GM21717 (cell line): Measurements from ENCODE around the gene CGB8.
"Not testable (repeated sequence)": the region's sequence is repeated elsewhere in the genome, so short reads cannot be mapped to it uniquely, and the experiment has no call there.

Source experiments
- ATAC-seq: cut with Tn5 transposase; IDR thresholded peaks from one replicate; pipeline ENCODE4 v1.9.1; 2021; ENCODE audit warnings: mild to moderate bottlenecking, moderate library complexity; ENCODE audit not compliant: unreplicated experiment

CGB8 gene

DNA sequence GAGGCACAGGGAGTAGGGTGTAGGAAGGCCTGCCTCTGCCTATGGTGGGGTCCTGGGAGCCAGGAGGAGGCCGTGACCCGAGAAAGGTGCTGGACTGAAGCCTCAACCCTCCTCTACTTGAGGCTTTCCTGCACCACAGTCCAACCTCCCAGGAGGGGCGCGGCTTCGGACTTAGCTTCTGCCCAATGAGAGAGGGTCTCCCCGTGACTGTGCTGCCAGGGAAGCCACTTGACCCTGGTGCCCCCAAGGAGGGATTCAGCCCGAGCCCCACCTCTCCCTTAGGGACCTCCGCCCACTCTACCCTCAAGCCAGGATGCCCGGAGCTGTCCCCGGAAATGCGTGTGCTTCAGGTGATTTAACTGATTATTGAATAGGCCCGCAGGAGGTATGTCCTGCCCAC lies at the start of gene CGB8:
CGB8 (minus strand) TSS at position 101 of the 400 bp plus-strand sequence. CDS start 372 bp downstream, outside the sequence.
- ATAC-seq = not testable (repeated sequence)

DNA sequence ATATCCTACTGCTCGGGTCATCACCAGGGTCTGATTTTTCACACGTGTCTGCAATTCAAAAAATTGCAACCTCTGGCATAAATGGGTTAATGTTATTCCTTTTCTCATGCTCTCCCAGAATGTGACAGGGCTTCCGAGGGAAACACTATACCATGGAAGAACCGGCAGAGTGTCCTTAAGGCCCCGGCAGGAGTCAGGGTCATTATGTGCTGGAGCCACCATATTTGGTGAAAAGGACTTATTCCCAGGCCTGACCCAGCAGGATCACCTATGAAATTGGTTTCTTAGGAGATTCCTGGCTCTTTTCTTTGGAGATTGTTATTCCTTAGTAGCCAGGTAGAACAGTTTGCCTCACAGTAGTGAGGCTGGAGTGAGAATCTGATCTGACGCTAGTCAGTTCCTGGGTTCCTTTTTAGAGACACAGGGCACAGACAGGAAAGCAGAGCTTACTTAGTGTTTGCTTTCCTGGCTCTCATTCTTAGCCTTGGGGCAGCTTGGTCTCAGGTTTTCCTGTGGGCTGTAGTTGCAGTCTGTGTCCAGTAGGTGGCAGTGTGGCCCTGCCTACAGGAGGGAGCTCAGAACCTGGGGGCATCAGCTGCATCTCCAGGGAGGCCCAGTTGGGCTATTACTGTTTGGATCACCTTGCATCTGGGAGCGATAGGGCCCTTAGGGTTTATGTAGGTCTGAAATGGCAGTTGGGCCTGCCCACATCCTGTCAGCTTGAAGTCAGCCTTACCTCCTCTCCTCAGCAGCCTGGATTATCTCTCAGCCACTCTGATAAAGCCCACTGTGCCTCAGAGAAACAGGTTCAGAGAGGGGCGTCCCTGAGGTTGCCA lies 48.8 kb upstream of the CGB8 start:
- no peak for ATAC-seq

DNA sequence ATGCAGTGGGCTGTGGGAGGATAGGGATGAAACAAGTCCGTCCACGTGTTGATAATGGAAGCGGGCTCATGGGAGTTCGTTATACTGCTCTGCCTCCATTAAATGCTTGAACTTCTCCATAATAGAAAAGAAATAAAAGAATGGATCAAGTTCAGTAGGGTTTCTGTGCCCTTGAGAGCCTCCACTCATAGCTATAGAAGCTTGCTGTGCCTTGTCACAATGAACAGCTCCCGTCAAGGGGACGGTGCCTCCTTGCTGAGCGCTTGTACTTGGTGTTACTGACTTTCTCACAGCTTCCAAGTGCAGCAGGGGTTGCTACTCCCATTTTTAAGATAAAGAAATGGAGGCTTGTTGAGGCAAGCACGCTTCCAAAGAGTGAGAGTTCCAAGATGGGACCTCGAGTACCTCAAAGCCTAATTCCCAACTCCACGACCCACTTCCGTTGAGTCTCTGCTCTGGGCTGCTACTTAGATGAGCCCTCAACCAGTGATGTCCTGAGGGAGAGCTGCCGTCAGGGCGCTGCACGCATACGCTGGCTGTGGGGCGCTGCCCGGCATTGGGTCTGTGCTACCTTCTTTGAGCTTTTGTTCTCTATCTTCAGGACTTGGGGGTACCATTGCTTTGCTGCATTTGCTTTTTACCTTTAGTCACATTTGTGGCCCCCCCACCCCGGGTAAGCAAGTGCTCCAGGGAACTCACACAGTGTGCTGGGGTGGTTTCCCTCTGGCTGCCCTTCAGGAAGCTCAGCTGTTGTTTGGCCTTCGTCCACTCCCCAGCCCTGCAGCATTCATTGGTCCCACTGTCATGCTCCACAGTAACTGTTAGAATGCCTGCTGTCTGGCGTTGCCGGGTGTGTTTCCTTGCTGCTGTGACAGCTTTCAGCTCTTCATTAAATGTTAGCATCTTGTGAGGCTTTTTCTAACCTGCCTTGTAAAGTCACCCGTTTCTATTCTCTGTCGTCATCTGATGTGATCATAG lies 45.9 kb upstream of the CGB8 start:
- ATAC-seq = no peak

DNA sequence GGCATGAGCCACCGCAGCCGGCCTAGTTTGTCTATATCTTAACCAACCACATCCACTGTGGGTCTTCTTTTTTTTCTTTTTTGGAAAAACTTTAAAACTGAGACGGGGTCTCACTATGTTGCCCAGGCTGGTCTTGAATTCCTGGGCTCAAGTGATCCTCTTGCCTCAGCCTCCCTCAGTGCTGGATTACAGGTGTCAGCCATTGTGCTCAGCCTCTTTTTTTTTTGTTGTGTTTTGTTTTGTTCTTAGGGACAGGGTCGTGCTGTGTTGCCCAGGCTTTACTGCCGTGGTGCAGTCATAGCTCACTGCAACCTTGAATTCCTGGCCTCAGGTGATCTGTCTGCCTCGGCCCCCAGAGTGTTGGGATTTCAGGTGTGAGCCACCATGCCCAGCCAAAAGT lies 43.8 kb upstream of the CGB8 start:
- ATAC-seq = no peak

DNA sequence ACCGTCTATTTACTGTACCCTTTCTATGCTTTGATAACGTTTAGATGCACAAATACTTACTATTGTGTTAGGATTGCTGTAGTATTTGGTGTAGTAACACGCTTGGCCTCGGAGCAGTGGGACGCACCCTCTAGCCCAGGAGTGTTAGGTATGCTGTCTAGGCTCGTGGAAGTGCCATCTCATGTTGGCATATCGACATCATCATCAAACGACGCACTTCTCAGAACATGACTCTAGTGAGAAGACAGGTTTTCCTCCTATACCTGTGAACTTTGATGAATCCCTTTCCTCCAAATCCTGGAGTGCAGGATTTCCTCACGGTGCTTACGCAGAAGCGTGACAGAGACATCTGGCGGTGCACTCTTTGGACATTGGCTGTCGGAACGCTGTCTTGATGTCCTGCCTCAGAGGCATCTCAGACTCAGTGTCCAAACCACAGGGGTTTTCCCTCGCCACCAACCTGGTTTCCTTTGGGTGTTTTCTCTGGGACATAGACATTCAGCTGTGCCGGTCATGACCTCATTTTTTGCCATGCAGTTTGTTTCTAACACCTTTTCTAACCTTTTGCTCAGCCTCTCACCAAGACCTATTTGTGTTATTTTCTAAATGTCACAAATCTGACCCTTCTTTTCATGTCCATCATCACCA lies 42.6 kb upstream of the CGB8 start:
- ATAC-seq = no peak

DNA sequence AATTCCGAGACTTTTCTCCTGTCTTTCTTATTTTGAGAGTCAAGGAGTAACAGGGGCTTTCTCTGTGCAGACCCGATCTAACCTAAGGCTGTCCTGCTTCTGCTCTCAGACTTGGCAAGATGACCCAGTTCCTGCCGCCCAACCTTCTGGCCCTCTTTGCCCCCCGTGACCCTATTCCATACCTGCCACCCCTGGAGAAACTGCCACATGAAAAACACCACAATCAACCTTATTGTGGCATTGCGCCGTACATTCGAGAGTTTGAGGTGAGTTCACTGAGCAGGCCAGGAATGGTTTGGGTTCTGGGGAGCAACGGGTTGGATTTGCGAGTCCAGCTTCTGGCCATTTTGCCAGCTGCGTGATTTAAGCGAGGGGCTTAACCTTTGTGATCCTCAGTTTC lies 37.4 kb upstream of the CGB8 start:
- no peak for ATAC-seq

DNA sequence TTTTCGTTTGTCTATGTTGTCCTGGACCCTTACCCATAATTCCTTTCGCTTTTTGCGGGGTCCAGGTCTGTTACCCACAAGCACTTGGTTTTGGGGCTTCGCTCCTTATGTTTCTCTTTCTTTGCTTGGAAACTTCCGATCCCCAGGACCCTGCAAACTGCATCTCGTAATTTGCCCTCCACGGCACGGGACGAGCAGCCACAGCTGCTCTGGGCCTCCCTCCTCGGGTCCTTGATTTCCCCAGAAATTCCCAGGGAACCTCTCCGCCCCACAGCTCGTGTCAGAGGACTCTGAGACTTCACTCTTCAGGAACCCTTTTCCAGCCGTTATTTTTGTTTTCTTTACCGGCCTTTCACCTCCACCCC lies 36.9 kb upstream of the CGB8 start:
- ATAC-seq = peak; percentile 4

DNA sequence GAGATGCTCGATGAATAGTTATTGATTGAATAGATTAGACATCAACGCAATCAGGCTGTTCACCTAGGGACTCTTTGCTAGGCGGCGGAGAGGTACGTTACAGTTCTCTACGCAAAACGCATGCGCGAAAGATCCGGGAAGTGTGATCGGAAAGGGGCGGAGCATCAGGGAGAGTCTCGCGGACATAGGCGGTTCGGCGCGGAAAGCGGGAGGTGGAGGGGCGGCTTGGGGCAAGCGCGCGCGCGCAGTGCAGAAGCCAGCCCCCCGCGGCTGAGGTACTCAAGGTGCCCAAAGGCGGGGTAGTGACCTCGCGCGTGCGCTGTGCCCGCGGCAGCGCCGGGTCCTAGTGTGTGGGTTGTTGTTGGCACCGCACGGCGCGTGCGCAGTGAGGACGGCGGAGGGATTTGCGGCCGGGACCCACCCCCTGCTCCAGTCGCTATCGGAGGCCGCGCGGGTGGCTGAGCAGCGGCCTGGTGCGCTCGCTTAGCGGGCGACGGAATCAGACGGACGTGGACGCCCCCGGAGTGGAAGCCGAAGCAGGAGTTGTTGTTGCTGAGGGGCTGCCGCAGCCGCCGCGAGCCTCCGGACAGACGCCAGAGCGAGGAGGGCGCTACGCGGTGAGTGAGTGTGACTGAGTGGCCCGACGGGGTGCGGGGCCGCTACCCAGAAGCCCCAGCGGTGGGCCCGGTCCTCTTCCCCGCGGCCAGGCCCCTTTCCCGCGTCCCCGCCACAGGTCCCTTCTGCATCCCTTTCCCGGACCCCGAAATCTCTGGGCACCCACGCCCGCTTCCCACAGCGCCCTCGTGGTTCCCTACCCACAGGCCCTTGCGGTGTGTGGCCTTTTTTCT lies 36.3 kb upstream of the CGB8 start, which contains the start of gene SNRNP70:
SNRNP70 (plus strand) TSS at position 432 of the 848 bp plus-strand sequence. CDS start 964 bp downstream, outside the sequence.
- peak; percentile 69 for ATAC-seq

DNA sequence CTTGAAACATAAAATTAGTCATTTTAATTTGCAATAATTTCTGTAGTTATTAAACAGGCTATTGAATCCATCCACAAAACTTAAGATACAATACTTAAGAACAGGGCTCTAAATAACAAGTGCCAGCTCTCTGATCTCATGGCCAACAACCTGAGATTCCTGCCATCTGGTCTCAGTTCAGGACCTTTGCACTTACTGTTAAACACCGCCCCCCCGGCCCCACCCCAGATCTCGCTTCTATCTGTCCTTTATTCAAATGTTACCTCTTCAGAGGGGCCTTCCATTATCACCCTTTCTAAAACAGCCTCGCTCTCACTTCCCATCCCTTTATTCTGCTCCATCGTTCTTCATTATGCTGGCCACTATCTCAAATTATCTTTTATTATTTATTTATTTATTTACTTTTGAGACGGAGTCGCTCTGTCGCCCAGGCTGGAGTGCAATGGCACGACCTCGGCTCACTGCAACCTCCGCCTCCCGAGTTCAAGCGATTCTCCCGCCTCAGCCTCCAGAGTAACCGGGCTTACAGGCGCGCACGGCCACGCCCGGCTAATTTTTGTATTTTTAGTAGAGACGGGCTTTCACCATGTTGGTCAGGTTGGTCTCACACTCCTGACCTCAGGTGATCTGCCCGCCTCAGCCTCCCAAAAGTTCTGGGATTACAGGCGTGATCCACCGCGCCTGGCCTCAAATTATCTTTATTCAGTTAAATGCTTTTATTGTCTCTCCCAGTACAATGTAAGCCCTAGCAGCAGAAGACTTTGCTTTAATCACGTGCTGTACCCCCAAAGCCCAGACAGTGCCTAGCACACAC lies 35.5 kb upstream of the CGB8 start:
- ATAC-seq = no peak

DNA sequence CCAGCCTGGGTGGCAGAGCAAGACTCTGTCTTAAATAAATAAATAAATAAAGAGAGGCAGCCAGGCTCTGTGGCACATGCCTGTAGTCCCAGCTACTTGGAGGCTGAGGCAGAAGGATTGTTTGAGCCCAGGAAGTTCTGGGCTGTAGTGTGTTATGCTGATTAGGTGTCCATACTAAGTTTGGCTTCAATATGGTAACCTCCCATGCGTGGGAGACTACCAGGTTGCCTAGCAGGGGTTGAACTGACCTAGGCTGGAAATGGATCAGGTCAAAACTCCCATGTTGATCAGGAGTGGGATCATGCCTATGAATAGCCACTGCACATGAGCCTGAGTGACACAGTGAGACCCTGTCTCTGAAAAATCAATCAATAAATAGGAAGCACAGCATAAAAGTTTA lies 32.4 kb upstream of the CGB8 start:
- no peak for ATAC-seq

DNA sequence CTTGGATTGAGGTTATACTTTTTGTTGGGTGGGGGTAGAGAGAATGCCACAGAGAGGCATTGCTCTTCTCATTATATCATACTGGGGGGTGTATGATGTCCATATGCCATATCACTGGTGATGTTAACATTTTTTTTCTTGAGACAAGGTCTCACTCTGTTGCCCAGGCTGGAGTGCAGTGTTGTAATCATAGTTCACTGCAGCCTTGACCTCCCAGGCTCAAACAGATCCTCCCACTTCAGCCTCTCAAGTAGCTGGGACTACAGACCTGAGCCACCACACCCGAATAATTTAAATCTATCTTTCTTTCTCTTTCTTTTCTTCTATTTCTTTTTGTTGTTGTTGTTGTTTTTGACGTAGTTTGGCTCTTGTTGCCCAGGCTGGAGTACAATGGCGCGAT lies 31.5 kb upstream of the CGB8 start:
- ATAC-seq = no peak

DNA sequence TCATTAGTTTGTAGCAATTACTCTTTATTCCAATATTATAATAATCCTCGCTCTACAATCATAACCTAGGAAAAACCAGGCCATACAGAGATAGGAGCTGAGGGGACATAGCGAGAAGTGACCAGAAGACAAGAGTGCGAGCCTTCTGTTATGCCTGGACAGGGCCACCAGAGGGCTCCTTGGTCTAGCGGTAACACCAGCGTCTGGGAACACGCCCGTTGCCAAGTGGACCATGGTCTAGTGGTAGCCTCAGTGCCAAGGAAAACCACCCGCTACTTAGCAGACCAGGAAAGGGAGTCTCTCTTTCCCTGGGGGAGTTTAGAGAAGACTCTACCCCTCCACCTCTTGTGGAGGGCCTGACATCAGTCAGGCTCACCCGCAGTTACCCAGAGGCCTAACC lies 26.0 kb upstream of the CGB8 start:
- not testable (repeated sequence) for ATAC-seq

DNA sequence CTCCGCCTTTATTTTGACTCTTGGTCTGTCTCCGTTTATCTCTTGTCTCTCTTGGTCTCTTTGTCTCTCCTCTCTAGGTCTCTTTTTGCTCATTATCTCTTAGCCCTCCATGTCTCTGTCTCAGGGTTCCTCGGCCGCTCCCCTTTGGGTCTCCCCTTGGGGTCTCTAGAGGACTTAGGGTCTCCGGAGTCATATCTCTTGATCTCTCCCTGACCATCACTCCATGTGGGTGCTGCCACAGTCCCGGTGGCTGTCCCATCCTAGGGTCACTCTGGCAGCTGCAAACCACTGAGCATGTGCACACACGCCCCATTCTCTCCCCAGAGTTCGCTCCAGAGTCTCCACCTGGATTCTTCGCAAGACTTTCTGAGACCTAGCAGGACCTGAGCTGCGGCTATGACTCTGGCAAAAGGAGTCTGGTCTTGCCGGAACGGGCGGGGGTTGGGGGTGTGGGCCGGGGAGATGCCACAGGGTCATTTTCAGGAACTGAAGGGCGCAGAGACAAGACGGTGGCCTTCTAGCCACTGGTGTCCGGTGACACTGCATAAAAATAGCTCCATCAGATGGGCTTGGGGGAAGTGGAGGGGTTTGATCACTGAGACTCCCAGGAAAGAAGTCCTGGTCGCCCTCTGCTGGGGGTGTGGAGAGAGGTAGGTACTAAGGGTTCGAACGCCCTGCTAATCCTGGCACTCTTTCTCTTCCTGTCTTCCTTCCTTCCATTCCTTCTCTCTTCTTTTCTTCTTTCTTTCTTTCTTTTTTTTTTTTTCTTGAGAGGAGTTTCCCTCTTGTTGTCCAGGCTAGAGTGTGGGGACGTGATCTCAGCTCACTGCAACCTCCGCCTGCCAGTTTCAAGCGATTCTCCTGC lies 24.8 kb upstream of the CGB8 start:
- no peak for ATAC-seq

DNA sequence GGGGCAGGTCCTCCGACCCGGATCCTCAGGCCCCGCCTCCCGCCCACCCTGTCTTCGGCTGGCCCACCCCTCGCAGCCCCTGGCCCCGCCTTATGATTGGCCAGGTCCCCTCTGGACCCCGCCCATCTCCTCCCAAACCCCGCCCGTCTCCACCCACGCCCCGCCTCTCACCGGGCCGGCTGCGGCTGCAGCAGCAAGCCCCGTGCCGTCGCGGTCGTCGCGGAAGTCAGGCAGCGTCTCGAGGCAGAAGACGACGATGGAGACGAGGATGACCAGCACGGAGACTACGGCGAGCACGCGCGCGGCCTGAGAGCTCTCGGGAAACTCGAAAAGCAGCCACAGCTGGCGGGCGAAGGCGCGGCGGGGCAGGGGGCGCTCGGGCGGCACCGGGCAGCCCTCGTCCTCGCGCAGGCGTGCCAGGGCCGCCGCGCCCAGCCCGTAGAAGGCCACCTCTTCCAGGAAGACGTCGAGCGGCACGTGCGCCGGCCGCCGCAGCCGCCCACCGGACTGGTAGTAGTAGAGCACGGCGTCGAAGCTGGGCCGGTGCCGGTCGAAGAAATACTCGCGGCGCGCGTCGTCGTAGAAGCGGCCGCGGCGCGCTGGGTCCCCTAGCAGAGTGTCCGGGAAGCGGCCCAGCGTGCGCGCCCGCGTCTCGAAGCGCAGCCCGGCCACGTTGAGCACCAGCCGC lies 23.1 kb upstream of the CGB8 start:
- no peak for ATAC-seq

DNA sequence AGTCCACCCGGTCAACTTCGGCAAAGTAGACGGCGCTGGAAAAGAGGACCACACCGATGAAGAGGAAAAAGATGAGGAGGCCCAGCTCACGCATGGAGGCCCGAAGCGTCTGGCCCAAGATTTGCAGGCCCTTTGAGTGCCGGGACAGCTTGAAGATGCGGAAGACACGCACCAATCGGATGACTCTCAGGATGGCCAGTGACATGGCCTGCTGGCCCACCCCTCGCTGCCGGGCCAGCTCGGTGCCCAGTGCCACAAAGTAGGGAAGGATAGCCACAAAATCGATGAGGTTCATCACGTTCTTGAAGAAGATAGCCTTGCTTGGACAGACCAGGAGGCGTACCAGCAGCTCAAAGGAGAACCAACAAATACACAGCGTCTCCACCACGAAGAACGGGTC lies 21.5 kb upstream of the CGB8 start:
- ATAC-seq = no peak

DNA sequence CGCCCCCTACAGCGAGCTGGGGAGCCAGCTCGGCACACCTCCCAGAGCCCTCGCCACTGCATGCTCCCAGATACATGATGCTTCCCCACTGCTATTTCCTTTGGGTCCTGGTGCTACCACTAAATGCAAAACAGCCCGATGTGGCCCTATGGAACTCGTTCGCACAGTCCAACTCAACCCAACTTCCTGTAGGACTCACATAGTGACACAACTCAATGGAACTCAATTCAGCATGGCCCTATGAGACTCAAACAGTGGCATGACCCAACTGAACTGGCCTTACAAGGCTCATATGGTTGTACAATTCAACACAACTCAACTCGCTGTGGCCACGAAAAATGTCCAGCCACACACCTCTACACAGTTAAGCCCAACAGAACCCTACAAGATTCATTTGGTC lies 20.1 kb upstream of the CGB8 start:
- ATAC-seq = no peak

DNA sequence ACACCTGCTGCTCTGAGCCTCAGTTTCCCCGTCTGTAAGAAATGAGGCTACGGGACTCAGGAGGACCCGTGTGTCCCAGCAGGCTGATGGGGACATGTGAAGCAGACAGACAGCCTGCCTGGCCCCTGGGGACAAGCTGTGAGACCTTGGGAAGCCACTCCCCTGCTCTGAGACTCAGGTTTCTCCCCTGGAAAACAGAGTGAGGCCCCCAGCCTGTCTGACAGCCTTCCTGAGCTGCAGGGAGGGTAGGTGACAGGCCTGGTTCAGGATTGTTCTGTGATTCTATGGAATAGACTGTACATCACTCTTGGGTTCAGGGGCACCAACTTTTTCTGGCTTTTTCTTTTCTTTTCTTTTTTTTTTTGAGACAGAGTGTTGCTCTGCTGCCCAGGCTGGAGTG lies 18.6 kb upstream of the CGB8 start:
- ATAC-seq = no peak
